Stromal cell of bone marrow (primary cell): Measurements from ENCODE around the gene PHIP.
"Not testable (repeated sequence)": the region's sequence is repeated elsewhere in the genome, so short reads cannot be mapped to it uniquely, and the experiment has no call there.

Experiments
- DNase-seq: peaks from one replicate; pipeline ENCODE4 v3.0.0-alpha.2; 2012; ENCODE audit warnings: low read depth

Gene PHIP

GRCh38 chr6:78921168-78921567 is 156.9 kb downstream of the PHIP start:
- DNase-seq, result not testable (repeated sequence)

GRCh38 chr6:78917788-78918187 is 160.3 kb downstream of the PHIP start:
- no peak for DNase-seq

- DNase-seq, result no peak
These were observed 161.6 kb downstream of the PHIP start for GRCh38 chr6:78916411-78916810.

- DNase-seq, result no peak
These were observed 166.7 kb downstream of the PHIP start for GRCh38 chr6:78911218-78911940.

- no peak for DNase-seq
These were observed 167.4 kb downstream of the PHIP start for GRCh38 chr6:78910591-78911171.

GRCh38 chr6:78910010-78910409 is 168.0 kb downstream of the PHIP start:
- DNase-seq, result no peak

GRCh38 chr6:78909391-78909790 is 168.7 kb downstream of the PHIP start:
- peak; percentile 40 for DNase-seq

- no peak for DNase-seq
These were observed 169.4 kb downstream of the PHIP start for GRCh38 chr6:78908621-78909020.

GRCh38 chr6:78896227-78896626 is 181.8 kb downstream of the PHIP start:
- no peak for DNase-seq

- DNase-seq, result not testable (repeated sequence)
These were observed 188.2 kb downstream of the PHIP start for GRCh38 chr6:78889901-78890300.
